HUES48 (cell line): ENCODE data around the gene PLD4.
"Not testable (repeated sequence)": the region's sequence is repeated elsewhere in the genome, so short reads cannot be mapped to it uniquely, and the experiment has no call there.

Source experiments
- H3K27ac ChIP-seq: one replicate; pipeline ENCODE4 v1.7.0; 2013; ENCODE audit warnings: low read depth, low read length, inconsistent platforms
- H3K27me3 ChIP-seq: 2 replicates; pipeline ENCODE4 v1.6.1; 2013; ENCODE audit warnings: mild to moderate bottlenecking, low read length; ENCODE audit not compliant: control insufficient read depth, insufficient read depth
- H3K36me3 ChIP-seq: 2 replicates; pipeline ENCODE4 v1.6.1; 2013; ENCODE audit warnings: low read length; ENCODE audit not compliant: control insufficient read depth, insufficient read depth
- H3K4me1 ChIP-seq: 2 replicates; pipeline ENCODE4 v1.6.1; 2013; ENCODE audit warnings: mild to moderate bottlenecking, low read length; ENCODE audit not compliant: control insufficient read depth, insufficient read depth
- H3K4me3 ChIP-seq: 2 replicates; pipeline ENCODE4 v1.5.1; 2013; ENCODE audit warnings: mild to moderate bottlenecking, low read depth, low read length
- H3K9ac ChIP-seq: 2 replicates; pipeline ENCODE4 v1.6.1; 2013; ENCODE audit warnings: mild to moderate bottlenecking, low read depth, low read length, moderate library complexity
- H3K9me3 ChIP-seq: 2 replicates; pipeline ENCODE4 v1.6.1; 2013; ENCODE audit warnings: low read length; ENCODE audit not compliant: control insufficient read depth, insufficient read depth

The PLD4 gene

GRCh38 chr14:104895207-104895785, 29.4 kb upstream of the PLD4 start:
- peaks cover 5% of the 10 kb centered on the region; the same call in 1 of the 2 replicates for H3K36me3 ChIP-seq
- no peaks in the 10 kb centered on the region for H3K9me3 ChIP-seq
- H3K9ac ChIP-seq, result no peak overlapping the region
- H3K4me3 ChIP-seq, result no peak overlapping the region
- H3K27me3 ChIP-seq, result no peaks in the 10 kb centered on the region
- H3K27ac ChIP-seq, result no peak overlapping the region
- H3K4me1 ChIP-seq, result no peaks in the 10 kb centered on the region

DNA sequence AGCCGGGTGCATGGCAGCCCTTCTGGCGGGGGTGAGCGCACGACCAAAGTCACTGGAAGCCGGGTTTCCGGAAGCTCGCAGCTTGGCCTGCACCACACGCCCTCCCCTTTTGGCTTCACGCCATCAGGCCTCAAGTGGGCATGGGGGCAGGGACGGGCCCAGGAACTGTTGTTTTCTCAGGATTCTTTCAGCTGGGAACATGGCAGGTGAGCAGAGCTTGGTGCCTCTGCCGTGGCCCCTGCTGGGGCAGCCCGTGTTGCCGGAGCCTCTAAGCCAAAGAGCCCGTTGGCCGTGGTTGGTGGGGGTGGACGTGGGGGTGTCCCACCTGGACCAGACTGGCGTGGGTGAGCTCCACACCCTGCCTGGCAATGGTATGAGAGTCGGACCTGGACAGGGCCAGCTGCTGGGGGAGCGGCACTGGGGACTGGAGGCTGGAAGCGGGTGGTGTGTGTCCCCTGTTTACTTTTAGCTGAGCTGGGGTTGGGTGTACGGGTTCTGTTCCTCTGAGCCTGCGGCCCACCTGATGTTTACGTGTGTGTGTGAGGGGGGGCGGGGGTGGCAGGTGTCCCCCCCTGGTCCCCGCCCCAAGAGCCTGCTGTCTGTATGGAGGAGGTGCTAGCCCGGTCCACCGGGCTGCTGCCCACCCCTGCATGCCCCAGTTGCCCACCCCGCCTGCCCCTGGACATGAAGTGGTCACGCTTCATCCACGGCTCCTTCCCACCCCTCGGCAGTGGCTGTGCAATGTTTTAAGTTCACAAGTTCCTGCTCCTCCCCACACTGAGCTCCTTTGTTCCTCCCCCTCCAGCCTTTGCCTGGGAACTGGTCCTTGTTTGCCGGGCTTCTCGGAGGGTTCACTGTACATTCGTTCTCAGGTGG, 28.7 kb upstream of the PLD4 start:
- no peak overlapping the region for H3K27ac ChIP-seq
- H3K27me3 ChIP-seq, result no peaks in the 10 kb centered on the region
- H3K4me1 ChIP-seq, result no peaks in the 10 kb centered on the region
- H3K9ac ChIP-seq, result no peak overlapping the region
- no peak overlapping the region for H3K4me3 ChIP-seq
- peaks cover 5% of the 10 kb centered on the region; the same call in 1 of the 2 replicates for H3K36me3 ChIP-seq
- H3K9me3 ChIP-seq, result no peaks in the 10 kb centered on the region

GRCh38 chr14:104897330-104898194, 27.1 kb upstream of the PLD4 start:
- H3K4me1 ChIP-seq, result no peaks in the 10 kb centered on the region

GRCh38 chr14:104898195-104898558, 26.5 kb upstream of the PLD4 start:
- no peak overlapping the region for H3K27ac ChIP-seq
- H3K4me1 ChIP-seq, result no peaks in the 10 kb centered on the region
- H3K9ac ChIP-seq, result no peak overlapping the region

More at GRCh38 chr14:104897330-104898194, 27.1 kb upstream of the PLD4 start:
- H3K27me3 ChIP-seq, result no peaks in the 10 kb centered on the region
- H3K4me3 ChIP-seq, result no peak overlapping the region
- H3K27ac ChIP-seq, result no peak overlapping the region
- H3K36me3 ChIP-seq, result peaks cover 5% of the 10 kb centered on the region; the same call in 1 of the 2 replicates
- no peaks in the 10 kb centered on the region for H3K9me3 ChIP-seq
- H3K9ac ChIP-seq, result no peak overlapping the region

GRCh38 chr14:104898870-104899510, 25.7 kb upstream of the PLD4 start:
- Histone ChIP-seq H3K9me3 (no peaks in the 10 kb centered on the region), H3K27ac (no peak overlapping the region), H3K9ac (no peak overlapping the region), H3K4me1 (no peaks in the 10 kb centered on the region), H3K36me3 (peaks cover 5% of the 10 kb centered on the region; the same call in 1 of the 2 replicates), H3K27me3 (peaks cover 8% of the 10 kb centered on the region), H3K4me3 (no peak overlapping the region)

More at GRCh38 chr14:104898195-104898558, 26.5 kb upstream of the PLD4 start:
- Histone ChIP-seq H3K36me3 (peaks cover 5% of the 10 kb centered on the region; the same call in 1 of the 2 replicates), H3K4me3 (no peak overlapping the region), H3K27me3 (0 out of 2 replicates have a peak, but pooled peaks cover under 1% of the 10 kb centered on the region), H3K9me3 (no peaks in the 10 kb centered on the region)

DNA sequence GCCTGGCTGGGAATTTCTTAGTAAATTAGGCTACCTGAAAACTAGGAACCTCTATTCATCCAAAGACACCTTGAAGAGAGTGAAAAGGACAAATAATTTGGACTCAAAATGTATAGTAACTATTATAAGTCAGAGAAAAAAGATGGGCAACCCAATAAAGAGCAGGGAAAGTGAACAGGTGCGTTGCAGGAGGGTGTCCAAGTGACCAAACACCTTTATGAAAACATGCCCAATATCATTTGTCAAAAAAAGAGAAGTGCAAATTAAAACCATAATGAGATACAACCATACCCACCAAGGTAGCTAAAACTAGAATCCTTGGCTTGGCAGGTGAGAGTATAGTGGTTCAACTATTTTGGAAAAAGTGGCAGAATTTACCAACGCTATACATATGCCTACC, 24.9 kb upstream of the PLD4 start:
- Histone ChIP-seq H3K27me3 (peaks cover 16% of the 10 kb centered on the region), H3K4me3 (no peak overlapping the region), H3K9me3 (no peaks in the 10 kb centered on the region), H3K9ac (no peak overlapping the region), H3K27ac (no peak overlapping the region), H3K4me1 (no peaks in the 10 kb centered on the region), H3K36me3 (peaks cover 5% of the 10 kb centered on the region; the same call in 1 of the 2 replicates)

- H3K4me3 ChIP-seq, result no peak overlapping the region
These were observed 23.8 kb upstream of the PLD4 start for GRCh38 chr14:104900639-104901512.

DNA sequence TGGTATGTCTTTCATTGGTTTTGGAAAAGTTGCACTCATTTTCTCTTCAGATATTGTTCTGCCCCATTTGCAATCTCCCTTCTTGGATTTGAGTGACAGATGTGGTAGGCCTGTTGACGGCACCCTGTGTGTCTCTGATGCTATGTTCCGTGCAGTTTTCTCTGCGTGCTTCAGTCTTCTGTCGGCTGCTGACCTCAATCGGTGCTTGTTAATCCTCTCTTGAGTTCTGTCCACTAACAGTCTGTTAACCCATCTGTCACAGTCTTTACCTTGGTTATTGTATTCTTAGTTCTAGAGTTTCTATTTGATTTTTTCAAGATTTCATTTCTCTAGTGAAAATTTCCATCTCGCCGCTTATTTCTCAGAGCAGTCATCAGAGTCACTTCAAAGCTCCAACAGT, 20.7 kb upstream of the PLD4 start:
- H3K4me1 ChIP-seq, result no peaks in the 10 kb centered on the region
- H3K27ac ChIP-seq, result no peak overlapping the region
- H3K4me3 ChIP-seq, result no peak overlapping the region
- peaks cover 41% of the 10 kb centered on the region for H3K27me3 ChIP-seq
- no peaks in the 10 kb centered on the region for H3K9me3 ChIP-seq
- no peaks in the 10 kb centered on the region for H3K36me3 ChIP-seq
- no peak overlapping the region for H3K9ac ChIP-seq

More at GRCh38 chr14:104900639-104901512, 23.8 kb upstream of the PLD4 start:
- peaks cover 25% of the 10 kb centered on the region for H3K27me3 ChIP-seq
- H3K4me1 ChIP-seq, result no peaks in the 10 kb centered on the region
- H3K27ac ChIP-seq, result no peak overlapping the region
- H3K36me3 ChIP-seq, result no peaks in the 10 kb centered on the region
- H3K9ac ChIP-seq, result no peak overlapping the region
- H3K9me3 ChIP-seq, result no peaks in the 10 kb centered on the region

- H3K4me1 ChIP-seq, result not testable (repeated sequence)
- peaks cover 41% of the 10 kb centered on the region for H3K27me3 ChIP-seq
These were observed 19.8 kb upstream of the PLD4 start for GRCh38 chr14:104904650-104905578.

More at GRCh38 chr14:104904650-104905578, 19.8 kb upstream of the PLD4 start:
- not testable (repeated sequence) for H3K36me3 ChIP-seq, H3K4me3 ChIP-seq, H3K27ac ChIP-seq, H3K9me3 ChIP-seq, H3K9ac ChIP-seq
